Measurements from ENCODE around the gene NAA11.
"Not testable (repeated sequence)": the region's sequence is repeated elsewhere in the genome, so short reads cannot be mapped to it uniquely, and the experiment has no call there.

NAA11 gene

GRCh38 chr4:79308137-79308536 lies 17.7 kb downstream of the NAA11 start:
- DNase-seq (ENCODE audit: low spot score), result no peak

GRCh38 chr4:79306795-79307194 lies 19.1 kb downstream of the NAA11 start:
- no peak for DNase-seq (ENCODE audit: low spot score)

- DNase-seq (ENCODE audit: low spot score), result no peak
Measured at GRCh38 chr4:79300280-79300679, 25.6 kb downstream of the NAA11 start.

DNA sequence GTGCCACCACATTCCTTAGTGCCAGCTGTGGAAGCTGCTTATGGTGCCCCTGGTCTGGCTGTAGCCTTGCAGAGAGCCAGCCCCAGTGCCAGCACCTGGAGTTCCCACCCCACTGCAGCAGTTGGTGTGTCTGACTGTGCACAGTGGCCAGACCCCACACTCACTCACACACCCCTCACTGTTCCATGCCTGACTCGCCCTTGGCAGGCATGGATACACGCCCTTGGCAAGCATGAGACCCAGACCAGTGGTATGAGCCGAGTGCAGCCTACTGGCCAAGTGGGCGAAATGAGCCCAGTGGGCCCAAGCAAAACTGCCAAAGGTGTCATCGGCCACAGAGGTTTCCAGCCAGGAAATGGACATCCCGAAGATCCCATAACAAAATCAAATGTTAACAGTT lies 27.4 kb downstream of the NAA11 start:
- DNase-seq (ENCODE audit: low spot score), result no peak

DNA sequence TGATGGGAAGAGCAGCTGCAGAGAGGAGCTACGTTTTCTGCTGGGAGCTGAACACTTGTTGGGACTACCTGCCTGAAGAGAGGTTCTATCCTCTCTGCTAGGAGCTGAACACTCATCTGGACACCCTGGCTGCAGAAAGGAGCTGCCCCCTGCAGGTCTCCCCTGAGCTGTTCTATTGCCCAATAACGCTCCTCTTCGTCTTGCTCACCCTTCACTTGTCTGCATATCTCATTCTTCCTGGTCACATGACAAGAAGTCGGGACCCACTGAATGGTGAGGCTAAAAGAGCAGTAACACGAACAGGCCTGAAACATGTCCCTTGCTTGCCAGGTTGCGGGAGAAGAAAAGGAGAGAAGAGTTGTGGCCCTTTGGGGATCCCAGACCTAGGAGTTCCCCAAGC lies 27.8 kb downstream of the NAA11 start:
- DNase-seq (ENCODE audit: low spot score), result no peak

GRCh38 chr4:79297479-79297878 lies 28.4 kb downstream of the NAA11 start:
- no peak for DNase-seq (ENCODE audit: low spot score)

GRCh38 chr4:79296768-79297428 lies 29.0 kb downstream of the NAA11 start:
- DNase-seq (ENCODE audit: low spot score), result no peak

DNA sequence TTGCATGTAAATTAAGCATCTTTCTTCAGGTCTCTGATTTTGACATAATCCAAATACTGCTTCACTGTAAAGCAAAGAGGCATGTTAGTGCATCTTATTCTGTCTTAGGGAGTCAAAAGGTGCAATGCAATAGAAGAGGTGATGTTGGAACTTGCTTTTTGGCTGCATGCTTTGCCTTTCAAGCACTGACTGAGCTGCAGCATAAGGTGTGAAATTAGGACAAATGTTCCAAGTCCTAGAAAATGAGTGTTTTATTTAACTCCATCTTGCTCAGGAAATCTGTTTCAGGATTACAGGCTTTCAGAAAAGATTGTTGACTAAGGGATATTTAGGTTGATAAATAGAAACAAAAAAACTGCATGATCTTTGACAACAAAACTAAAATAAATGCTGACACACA lies 30.8 kb downstream of the NAA11 start:
- no peak for DNase-seq (ENCODE audit: low spot score)

- DNase-seq (ENCODE audit: low spot score), result no peak
Measured at GRCh38 chr4:79294064-79294463, 31.8 kb downstream of the NAA11 start.

- DNase-seq (ENCODE audit: low spot score), result no peak
Measured at GRCh38 chr4:79292008-79292407, 33.9 kb downstream of the NAA11 start.

- no peak for DNase-seq (ENCODE audit: low spot score)
Measured at GRCh38 chr4:79290376-79290775, 35.5 kb downstream of the NAA11 start.

DNA sequence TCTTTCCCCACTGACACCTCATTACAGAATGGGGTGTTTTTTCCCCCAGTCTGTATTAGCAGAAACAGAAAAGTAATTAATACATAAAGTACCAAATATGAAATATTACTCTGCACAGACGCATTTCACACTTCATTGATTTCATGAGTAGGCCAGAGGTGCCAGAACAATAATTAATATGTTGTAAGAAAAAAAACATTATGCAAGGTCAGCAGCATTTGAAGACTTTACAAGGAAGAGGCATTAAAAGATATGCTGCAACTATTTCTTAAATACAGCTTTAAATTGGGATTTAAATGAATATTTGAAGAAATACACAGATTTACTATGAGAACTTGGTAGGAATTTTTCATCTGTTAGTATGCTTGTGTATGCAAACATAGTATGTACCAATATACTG lies 37.7 kb downstream of the NAA11 start:
- no peak for DNase-seq (ENCODE audit: low spot score)

GRCh38 chr4:79287718-79288117 lies 38.1 kb downstream of the NAA11 start:
- no peak for DNase-seq (ENCODE audit: low spot score)

DNA sequence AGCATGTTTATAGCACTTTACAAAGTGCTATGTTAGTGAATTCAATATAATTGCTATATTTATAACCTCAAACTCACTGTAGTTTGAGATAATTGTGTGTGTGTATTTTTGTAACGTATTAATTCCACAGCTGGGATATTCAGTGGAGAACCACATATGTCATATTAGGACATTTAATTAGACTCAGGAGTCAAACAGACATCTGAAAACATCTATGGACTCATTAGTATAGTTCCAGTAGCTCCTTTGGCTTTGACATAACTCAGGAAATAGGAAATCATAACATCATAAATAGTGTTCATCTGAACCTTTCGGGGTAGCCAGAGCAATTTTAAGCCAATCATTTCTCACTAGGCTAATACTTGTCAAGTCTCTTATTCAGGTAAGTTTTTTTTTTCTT lies 38.8 kb downstream of the NAA11 start:
- DNase-seq (ENCODE audit: low spot score), result no peak

DNA sequence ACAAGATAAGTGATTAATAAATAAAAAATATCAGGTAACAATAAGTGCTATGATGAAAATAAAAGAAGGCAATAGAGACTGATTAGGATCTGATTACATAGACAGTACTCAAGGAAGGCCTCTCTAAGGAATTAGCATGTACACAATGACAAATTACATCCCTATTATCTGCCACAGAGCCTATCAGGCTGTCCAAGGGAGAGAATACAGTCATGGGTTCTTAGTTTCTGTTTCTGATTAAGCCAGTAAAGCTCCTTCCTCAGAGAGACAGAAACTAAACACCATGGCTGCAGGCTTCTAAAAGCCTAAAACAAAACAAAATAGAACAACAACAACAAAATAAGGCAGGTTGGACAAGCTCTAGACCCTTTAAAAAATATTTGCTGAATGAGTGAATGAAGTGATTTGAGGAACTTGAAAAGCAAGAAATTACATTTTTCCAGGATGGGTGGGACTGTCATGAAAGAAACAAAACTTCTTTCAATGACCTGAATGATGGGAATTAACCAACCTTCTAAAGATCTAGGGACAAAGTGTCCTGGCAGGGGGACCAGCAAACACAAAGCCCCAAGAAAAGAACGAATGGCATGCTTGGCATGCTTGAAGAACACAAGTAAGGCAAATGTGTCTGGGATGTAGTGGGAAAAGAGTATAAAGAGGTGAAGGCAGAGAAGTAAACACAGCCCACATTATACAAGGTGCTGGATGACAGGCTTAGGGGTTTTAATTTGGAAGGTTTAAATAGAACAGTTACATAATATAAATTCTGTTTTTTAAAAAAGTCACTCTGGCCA lies 44.1 kb downstream of the NAA11 start:
- DNase-seq (ENCODE audit: low spot score), result no peak

DNA sequence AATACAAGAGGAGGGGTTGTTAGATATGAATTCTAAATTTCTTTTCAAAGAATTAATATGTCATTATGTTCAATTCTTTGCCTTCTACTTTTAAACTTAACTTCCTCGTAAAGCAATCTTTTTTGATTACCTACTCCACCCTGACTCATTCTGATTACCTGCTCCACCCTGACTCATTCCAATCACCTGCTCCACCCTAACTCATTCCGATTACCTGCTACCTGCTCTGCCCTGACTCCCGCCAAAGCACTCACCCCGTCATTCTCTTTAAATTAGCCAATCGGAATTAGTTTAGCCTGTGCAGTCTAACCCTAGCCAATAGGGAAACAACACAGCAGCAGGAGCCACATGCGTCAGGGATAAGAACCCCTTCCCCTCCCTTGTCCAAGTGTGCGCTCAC lies 48.4 kb downstream of the NAA11 start:
- DNase-seq (ENCODE audit: low spot score), result not testable (repeated sequence)

GRCh38 chr4:79273915-79274314 lies 51.9 kb downstream of the NAA11 start:
- DNase-seq (ENCODE audit: low spot score), result no peak

DNA sequence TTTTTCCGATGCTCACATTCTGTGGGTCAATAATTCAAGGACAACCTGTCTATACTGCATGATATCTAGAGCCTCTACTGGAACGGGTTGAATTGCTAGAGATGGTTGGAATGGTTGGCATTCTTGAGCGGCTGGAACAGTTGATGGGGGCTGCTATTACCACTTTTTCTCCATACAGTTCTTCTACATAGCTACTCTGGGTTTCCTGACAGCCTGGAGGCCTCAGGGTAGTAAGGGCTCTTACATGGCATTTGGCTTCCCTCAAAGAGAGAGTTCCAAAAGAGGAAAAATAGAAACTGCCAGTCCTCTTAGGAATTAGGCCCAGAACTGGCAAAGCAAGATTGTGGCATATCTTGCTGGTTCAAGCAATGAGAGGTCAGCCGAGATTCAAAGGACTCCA lies 53.1 kb downstream of the NAA11 start:
- no peak for DNase-seq (ENCODE audit: low spot score)

DNA sequence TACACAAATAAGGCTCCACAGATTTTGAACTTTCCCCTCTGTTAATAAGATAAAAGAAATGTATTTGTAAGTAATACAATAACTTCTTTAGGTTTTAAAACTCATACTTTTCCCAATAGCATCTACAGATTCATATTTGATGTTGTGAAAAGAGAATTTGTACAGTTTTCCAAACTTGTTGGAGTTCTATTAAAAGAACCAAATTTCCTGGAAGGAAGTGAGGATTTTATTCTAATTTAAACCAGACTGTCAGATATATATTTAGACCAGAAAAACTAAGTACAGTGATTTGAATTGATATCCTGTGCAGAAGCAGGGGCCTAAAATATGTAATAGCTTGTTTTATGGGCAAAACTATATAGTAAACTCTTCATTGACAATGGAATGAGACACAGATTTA lies 53.7 kb downstream of the NAA11 start:
- no peak for DNase-seq (ENCODE audit: low spot score)

GRCh38 chr4:79267671-79268070 lies 58.2 kb downstream of the NAA11 start:
- no peak for DNase-seq (ENCODE audit: low spot score)
